BLaER1 (cell line): ENCODE results near the gene SBNO2.
"Not testable (repeated sequence)": the region's sequence is repeated elsewhere in the genome, so short reads cannot be mapped to it uniquely, and the experiment has no call there.

Experiments used
- H3K27ac ChIP-seq: shearing (Covaris generic); formaldehyde crosslinking; 2 replicates; pipeline ENCODE4 v1.8.1; 2022
- H3K27me3 ChIP-seq: shearing (Covaris generic); formaldehyde crosslinking; 2 replicates; pipeline ENCODE4 v1.8.1; 2022
- H3K36me3 ChIP-seq: shearing (Covaris generic); formaldehyde crosslinking; 2 replicates; pipeline ENCODE4 v1.8.1; 2022
- H3K4me1 ChIP-seq: shearing (Covaris generic); formaldehyde crosslinking; 2 replicates; pipeline ENCODE4 v1.8.1; 2022
- H3K4me2 ChIP-seq: shearing (Covaris generic); formaldehyde crosslinking; 2 replicates; pipeline ENCODE4 v1.8.1; 2022
- H3K4me3 ChIP-seq: shearing (Covaris generic); formaldehyde crosslinking; 2 replicates; pipeline ENCODE4 v1.8.1; 2022
- H3K9ac ChIP-seq: shearing (Covaris generic); formaldehyde crosslinking; 2 replicates; pipeline ENCODE4 v1.8.1; 2022
- H3K9me3 ChIP-seq: shearing (Covaris generic); formaldehyde crosslinking; 2 replicates; pipeline ENCODE4 v1.8.1; 2022
- H4K20me1 ChIP-seq: shearing (Covaris generic); formaldehyde crosslinking; 2 replicates; pipeline ENCODE4 v1.8.1; 2022
- Cebpa-rat ChIP-seq: shearing (Covaris generic); IDR thresholded peaks from 2 replicates; pipeline ENCODE4 v1.8.1; 2022

Gene SBNO2

GRCh38 chr19:1217366-1217765, 43.3 kb upstream of the SBNO2 start:
- Histone ChIP-seq H3K27ac (no peak overlapping the region), H3K27me3 (no peaks in the 10 kb centered on the region), H3K4me3 (no peak overlapping the region), H4K20me1 (peaks cover 98% of the 10 kb centered on the region), H3K4me1 (peaks cover 49% of the 10 kb centered on the region), H3K4me2 (no peak overlapping the region), H3K9ac (no peak overlapping the region), H3K36me3 (peaks cover 82% of the 10 kb centered on the region), H3K9me3 (no peaks in the 10 kb centered on the region)
- no peak for TF ChIP-seq Cebpa-rat

DNA sequence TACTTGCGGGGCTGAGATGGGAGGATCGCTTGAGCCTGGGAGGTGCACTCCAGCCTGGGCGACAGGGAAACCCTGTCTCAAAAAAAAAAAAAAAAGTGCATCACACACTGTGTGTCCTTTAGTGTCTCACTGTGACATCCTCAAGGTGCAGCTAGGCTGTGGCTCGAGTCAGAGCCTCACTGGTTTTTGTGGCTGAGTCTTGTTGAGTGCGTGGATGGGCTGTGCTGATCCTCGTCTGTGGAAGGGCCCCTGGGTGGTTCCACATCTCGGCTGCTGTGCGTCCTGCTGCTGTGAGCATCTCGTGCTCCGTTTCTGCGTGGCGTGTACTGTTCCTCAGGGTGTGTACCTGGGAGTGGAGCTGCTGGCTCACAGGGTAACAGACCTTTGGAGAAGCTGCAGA, 42.7 kb upstream of the SBNO2 start:
- Histone ChIP-seq H3K4me2 (no peak overlapping the region), H3K27ac (no peak overlapping the region), H3K9ac (no peak overlapping the region), H3K4me1 (peaks cover 52% of the 10 kb centered on the region), H3K9me3 (no peaks in the 10 kb centered on the region), H3K27me3 (no peaks in the 10 kb centered on the region), H3K4me3 (no peak overlapping the region), H3K36me3 (peaks cover 82% of the 10 kb centered on the region), H4K20me1 (peaks cover 98% of the 10 kb centered on the region)
- TF ChIP-seq Cebpa-rat = no peak

DNA sequence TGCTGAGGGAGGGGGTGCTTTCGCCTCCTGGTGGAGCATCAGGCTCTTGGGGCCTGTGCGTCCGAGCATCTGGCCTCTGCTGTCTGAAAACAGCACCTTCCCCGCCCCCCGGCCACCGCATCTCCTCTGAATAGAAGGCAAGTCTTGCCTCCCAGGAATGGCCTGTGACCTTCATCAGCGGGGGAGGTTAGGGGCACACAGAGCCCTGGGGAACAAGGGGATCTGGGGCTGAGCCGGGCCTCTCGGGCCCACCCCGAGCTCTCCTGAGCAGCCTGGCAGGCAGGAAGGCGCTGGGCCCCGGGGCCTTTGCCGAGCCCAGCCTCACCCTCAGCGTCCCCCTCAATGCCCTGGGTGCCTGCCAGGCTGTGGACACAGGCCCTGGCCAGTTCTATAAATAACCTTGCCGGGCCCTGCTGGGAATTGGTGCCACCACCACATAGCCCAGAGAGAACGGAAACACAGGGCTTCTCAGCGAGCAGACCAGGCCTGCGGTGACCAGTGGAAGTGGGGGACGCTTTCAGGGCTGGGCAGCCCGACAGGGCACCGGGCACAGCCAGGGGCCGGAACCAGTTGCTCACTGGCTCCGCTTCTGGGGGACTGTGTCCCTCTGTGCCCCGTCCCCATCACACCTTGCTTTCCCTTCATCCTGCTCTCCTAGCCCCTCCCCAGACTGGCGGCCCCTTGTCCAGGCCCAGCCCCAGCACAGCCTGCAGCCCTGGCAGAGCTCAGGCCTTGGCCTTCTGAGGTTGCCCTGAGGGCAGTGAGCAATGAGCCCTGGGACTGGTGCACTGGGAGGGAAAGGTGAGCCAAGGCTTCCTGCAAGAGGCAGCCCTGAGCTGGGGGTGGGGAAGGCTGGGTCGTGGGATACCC, 41.0 kb upstream of the SBNO2 start:
- Histone ChIP-seq H3K9me3 (no peaks in the 10 kb centered on the region), H3K9ac (peak overlapping the region; percentile 77), H3K27ac (peak overlapping the region; percentile 86), H3K4me1 (peaks cover 67% of the 10 kb centered on the region), H4K20me1 (peaks cover 98% of the 10 kb centered on the region), H3K4me2 (peak overlapping the region; percentile 90), H3K4me3 (no peak overlapping the region), H3K36me3 (peaks cover 82% of the 10 kb centered on the region), H3K27me3 (no peaks in the 10 kb centered on the region)
- TF ChIP-seq Cebpa-rat = no peak

DNA sequence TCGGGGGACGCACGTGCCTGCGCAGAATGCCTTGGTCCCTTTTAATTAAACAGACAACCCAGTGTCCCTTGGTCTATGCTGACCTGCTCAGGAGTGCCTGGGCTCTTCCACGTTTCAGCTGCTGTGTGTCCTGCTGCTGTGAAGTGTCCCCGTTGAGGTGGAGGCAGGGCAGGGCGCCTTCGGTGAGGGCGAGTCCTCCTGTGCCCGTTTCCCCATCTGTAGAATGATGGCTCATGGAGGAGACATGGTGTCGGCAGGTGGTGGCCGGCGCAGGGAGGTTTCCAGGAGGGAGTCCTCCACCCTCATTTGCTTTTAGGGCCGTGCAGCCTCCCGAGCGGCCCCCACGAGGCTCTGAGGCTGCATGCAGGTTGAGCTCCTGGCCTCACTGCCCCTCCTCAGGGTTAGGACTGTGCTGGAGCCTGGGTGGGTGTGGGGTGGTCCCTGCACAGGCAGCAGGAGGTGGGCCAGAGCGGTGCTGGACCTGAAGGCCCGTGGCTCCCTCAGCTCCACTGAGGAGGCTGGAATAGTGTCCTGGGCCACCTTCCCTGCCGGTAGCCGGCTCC, 40.3 kb upstream of the SBNO2 start:
- Histone ChIP-seq H3K27ac (peak overlapping the region; percentile 86), H3K4me1 (peaks cover 74% of the 10 kb centered on the region), H3K9me3 (no peaks in the 10 kb centered on the region), H3K9ac (peak overlapping the region; percentile 77), H4K20me1 (peaks cover 98% of the 10 kb centered on the region), H3K4me3 (peak overlapping the region; percentile 33; the same call in 1 of the 2 replicates), H3K4me2 (peak overlapping the region; percentile 90), H3K27me3 (no peaks in the 10 kb centered on the region), H3K36me3 (peaks cover 82% of the 10 kb centered on the region)
- no peak for TF ChIP-seq Cebpa-rat

DNA sequence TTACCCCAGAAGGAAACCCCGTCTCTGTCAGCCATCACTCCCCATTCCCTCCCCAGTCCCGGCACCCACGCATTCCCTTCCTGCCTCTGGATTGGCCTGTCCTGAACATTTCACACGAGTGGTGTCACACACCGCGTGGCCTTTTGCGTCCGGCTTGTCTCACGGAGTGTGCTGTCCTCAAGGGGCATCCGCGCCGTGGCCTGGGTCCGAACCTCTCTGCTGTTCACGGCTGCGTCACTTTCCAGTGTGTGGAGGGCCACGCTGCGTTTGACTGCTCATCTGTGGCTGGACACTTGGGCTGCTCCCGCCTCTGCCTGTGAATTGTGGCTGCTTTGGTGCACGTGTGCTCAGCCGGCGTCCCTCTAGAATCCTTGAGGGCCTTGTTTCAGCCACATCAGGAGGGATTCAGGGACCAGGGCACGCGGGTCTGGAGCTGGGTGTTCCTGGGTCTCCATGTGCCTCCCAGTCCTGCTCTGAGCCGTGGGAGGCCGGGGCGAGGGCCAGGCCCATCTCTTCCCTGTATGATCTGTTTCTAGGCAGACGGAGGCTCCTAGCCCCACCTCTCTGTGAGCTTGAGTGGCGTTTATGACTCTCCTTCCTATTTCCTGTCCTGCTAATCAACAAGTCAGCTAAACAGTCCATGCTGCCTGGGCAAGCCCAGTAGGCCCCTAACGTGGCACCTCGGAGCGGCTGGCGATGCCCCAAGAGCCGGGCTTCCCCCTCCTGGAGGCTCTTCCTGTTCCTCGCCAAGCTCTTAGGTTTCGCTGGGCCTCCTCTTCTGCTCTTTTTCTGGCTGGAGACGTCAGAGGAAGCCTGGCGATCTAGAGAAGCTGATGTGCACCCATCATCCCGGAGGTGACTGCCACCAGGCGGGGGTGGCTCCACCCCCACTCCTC, 39.6 kb upstream of the SBNO2 start:
- peak overlapping the region; percentile 90 for H3K4me2 ChIP-seq
- TF ChIP-seq Cebpa-rat = no peak
- H3K9me3 ChIP-seq = no peaks in the 10 kb centered on the region
- H3K4me1 ChIP-seq = peaks cover 77% of the 10 kb centered on the region
- H3K9ac ChIP-seq = peak overlapping the region; percentile 77
- peaks cover 100% of the 10 kb centered on the region for H4K20me1 ChIP-seq
- H3K27ac ChIP-seq = peak overlapping the region; percentile 86
- H3K27me3 ChIP-seq = no peaks in the 10 kb centered on the region
- peak overlapping the region; percentile 33 for H3K4me3 ChIP-seq
- peaks cover 85% of the 10 kb centered on the region for H3K36me3 ChIP-seq

- H3K9ac ChIP-seq = 0 out of 2 replicates have a peak overlapping the region, but pooled peaks have one; percentile 41
- H4K20me1 ChIP-seq = peaks cover 100% of the 10 kb centered on the region
- peak overlapping the region; percentile 60 for H3K27ac ChIP-seq
- H3K36me3 ChIP-seq = peaks cover 68% of the 10 kb centered on the region
- peak overlapping the region; percentile 90 for H3K4me2 ChIP-seq
- no peaks in the 10 kb centered on the region for H3K27me3 ChIP-seq
- peaks cover 77% of the 10 kb centered on the region for H3K4me1 ChIP-seq
- no peak for TF ChIP-seq Cebpa-rat
- no peak overlapping the region for H3K4me3 ChIP-seq
- no peaks in the 10 kb centered on the region for H3K9me3 ChIP-seq
These were observed 37.6 kb upstream of the SBNO2 start for GRCh38 chr19:1211494-1212234.

GRCh38 chr19:1210227-1210538, 36.1 kb upstream of the SBNO2 start:
- H3K27ac ChIP-seq = 0 out of 2 replicates have a peak overlapping the region, but pooled peaks have one; percentile 30
- H3K4me1 ChIP-seq = peaks cover 74% of the 10 kb centered on the region
- no peak overlapping the region for H3K4me3 ChIP-seq
- H3K4me2 ChIP-seq = peak overlapping the region; percentile 90
- H4K20me1 ChIP-seq = peaks cover 92% of the 10 kb centered on the region
- no peaks in the 10 kb centered on the region for H3K9me3 ChIP-seq
- peak overlapping the region; percentile 34; the same call in 1 of the 2 replicates for H3K9ac ChIP-seq
- peaks cover 54% of the 10 kb centered on the region for H3K36me3 ChIP-seq
- no peaks in the 10 kb centered on the region for H3K27me3 ChIP-seq
- TF ChIP-seq Cebpa-rat = no peak

DNA sequence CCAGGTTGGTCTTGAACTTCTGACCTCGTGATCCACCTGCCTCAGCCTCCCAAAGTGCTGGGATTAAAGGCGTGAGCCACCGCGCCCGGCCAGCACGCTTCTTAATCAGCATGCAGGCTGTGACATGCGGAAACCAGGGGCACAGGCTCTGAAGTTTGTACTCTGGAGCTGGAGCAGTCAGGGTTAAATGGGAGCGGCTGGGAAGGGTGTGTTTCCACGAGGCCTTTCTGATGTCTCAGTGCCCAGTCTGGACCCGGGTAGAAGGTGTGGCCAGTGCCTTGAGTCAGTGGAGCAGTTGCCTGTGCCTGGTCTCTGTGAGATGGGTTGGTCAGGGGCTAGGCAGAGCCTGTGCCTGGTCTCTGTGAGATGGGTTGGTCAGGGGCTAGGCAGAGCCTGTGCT, 34.8 kb upstream of the SBNO2 start:
- H3K9me3 ChIP-seq, H3K27me3 ChIP-seq, H3K27ac ChIP-seq: not testable (repeated sequence)
- Histone ChIP-seq H3K9ac (peak overlapping the region; percentile 63), H3K36me3 (peaks cover 43% of the 10 kb centered on the region), H3K4me1 (peaks cover 74% of the 10 kb centered on the region), H3K4me3 (peak overlapping the region; percentile 31; the same call in 1 of the 2 replicates), H4K20me1 (peaks cover 78% of the 10 kb centered on the region), H3K4me2 (peak overlapping the region; percentile 90)

DNA sequence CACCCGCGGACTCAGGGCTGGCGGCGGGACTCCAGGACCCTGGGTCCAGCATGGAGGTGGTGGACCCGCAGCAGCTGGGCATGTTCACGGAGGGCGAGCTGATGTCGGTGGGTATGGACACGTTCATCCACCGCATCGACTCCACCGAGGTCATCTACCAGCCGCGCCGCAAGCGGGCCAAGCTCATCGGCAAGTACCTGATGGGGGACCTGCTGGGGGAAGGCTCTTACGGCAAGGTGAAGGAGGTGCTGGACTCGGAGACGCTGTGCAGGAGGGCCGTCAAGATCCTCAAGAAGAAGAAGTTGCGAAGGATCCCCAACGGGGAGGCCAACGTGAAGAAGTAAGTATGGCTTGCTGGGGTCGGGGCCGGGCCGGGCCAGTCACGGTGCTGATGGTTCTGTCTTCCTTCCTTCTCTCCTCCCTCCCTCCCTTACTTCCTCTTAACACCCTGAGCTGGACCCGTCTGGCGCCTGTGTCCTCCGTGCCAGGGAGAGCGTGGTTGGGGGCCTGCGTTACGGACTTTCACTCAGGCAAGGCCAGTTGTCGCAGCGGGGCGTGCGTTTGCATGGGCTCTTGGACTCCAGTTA, 32.9 kb upstream of the SBNO2 start:
- Histone ChIP-seq H3K27me3 (no peaks in the 10 kb centered on the region), H3K4me3 (peak overlapping the region; percentile 98), H4K20me1 (peaks cover 59% of the 10 kb centered on the region), H3K27ac (peak overlapping the region; percentile 97), H3K9ac (peak overlapping the region; percentile 97), H3K9me3 (no peaks in the 10 kb centered on the region), H3K4me1 (peaks cover 69% of the 10 kb centered on the region), H3K4me2 (peak overlapping the region; percentile 90), H3K36me3 (peaks cover 35% of the 10 kb centered on the region)
- TF ChIP-seq Cebpa-rat = no peak
